Choroid plexus epithelial cell (primary cell): ENCODE measurements around the gene TMEM200B.

ENCODE experiments used
- DNase-seq: peaks from one replicate; pipeline ENCODE4 v3.0.0-alpha.2; 2010; ENCODE audit warnings: low read depth
- H3K4me3 ChIP-seq: 2 replicates; pipeline ENCODE4 v1.5.1; 2011; ENCODE audit warnings: low read depth, mild to moderate bottlenecking, control low read depth, low read length, moderate library complexity
- TF ChIP-seq, protein P1 (sequence below): conservative IDR thresholded peaks from 2 replicates; pipeline ENCODE4 v1.5.1; 2011; ENCODE audit warnings: low read depth, mild to moderate bottlenecking, control low read depth, inconsistent platforms, low read length, moderate library complexity

The TMEM200B gene

DNA sequence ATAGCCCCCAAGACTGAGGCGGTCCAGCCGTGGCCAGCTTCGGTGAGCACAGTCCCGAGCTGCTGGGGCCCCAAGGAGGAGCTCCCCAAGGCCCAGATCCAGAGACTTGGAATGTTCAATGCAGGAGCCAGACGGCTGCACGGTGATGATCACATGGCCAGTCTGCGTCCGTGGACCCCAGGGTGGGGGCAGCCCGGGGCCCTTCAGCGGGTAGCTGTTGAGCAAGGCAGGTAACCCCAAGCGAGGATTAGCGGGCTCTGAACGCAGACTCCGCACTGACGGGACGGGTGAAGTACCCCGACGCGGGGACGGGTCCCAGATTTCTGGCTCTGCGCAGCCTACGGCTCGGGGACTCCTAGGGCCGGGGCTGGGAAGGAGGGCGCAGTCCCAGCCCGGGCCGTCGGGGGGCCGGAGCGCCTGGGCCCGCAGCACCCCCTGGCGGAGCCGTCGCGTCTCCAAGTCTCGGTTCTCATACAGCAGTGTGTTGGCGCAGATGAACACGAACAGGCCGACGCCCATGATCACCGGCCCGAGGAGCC lies 2.7 kb downstream of the TMEM200B start:
- peak; percentile 47 for DNase-seq
- TF ChIP-seq, protein P1, sequence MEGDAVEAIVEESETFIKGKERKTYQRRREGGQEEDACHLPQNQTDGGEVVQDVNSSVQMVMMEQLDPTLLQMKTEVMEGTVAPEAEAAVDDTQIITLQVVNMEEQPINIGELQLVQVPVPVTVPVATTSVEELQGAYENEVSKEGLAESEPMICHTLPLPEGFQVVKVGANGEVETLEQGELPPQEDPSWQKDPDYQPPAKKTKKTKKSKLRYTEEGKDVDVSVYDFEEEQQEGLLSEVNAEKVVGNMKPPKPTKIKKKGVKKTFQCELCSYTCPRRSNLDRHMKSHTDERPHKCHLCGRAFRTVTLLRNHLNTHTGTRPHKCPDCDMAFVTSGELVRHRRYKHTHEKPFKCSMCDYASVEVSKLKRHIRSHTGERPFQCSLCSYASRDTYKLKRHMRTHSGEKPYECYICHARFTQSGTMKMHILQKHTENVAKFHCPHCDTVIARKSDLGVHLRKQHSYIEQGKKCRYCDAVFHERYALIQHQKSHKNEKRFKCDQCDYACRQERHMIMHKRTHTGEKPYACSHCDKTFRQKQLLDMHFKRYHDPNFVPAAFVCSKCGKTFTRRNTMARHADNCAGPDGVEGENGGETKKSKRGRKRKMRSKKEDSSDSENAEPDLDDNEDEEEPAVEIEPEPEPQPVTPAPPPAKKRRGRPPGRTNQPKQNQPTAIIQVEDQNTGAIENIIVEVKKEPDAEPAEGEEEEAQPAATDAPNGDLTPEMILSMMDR, result peak; percentile 40
- no peak overlapping the region for H3K4me3 ChIP-seq

DNA sequence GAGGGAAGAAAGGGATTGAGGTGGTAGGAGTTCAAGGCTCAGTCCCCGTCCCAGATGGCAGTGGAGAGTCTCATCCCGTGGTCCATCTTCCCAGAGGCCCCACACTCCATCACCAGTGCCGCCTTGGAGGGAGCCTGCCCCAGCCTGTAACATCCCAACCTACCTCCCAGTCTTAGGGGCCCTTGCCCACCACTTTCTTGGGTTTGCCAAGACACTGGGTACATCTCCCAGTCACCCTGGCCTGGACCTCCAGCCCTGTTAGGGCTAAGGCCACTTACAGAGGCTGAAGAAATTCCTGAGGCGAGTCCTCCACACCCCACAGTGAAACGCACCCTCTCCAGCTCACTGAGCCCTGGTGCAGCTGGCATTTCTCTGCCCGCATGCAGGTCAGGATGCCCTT lies 3.3 kb downstream of the TMEM200B start:
- H3K4me3 ChIP-seq, result no peak overlapping the region
- TF ChIP-seq, protein P1, result no peak
- no peak for DNase-seq

DNA sequence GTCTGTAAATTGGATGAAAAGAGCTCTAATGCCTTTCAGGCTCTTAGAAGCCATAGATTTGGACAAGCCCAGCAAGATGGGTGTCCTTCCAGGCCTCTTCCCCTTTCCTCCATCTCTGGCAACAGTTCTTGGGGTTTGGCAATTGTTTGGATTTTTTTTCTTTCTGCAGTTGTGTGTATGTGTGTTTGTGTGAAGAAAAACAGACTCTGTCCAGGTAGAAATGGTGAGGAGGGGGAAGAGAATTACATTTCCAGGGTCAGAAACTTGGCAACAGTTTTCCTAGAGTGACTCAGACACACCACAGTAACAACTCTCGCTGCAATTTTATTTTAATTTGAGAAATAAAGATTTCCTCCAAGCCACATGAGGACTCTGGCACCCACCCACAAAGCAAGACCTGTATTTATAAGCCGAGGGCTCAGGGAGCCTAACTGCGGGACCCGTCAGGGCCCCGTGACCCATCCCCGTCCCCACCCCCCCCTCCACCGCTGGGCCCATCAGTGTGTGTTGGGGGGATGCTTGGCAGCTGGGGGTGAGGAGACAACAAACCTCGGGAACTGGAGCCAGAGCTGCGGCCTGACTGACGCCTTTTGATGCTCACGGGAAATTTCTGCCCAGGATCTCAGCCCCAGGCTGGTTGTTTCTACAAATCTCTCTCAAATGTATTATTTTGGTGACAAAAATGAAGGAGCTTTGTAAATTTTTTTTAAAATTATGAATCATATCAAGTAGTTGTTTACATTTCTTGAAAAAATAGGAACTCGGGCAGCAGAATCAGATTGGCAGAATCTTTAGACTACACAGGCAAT lies 4.4 kb downstream of the TMEM200B start:
- no peak for DNase-seq
- H3K4me3 ChIP-seq, result no peak overlapping the region
- TF ChIP-seq, protein P1, result no peak

DNA sequence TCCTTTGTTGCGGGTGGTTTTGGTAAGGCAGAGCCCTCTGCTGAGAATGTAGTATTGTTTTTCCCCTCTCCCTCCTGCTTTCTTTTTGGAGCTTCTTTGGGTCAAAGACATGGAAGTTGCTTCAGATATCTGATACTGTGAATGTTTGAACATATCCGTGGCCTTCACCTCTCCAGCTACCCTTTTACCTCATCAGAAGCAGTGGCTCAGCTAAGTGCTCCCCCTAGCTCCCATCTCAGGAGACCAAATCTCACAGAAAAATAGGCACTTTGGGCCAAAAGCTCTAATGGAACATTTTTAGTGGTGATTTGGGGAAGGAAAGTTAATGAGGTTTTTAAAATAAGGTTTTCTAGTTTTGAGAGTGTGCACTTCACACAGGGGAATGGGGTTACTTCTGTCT lies 6.3 kb downstream of the TMEM200B start:
- peak; percentile 29 for DNase-seq
- TF ChIP-seq, protein P1, result peak; percentile 60
- H3K4me3 ChIP-seq, result no peak overlapping the region

DNA sequence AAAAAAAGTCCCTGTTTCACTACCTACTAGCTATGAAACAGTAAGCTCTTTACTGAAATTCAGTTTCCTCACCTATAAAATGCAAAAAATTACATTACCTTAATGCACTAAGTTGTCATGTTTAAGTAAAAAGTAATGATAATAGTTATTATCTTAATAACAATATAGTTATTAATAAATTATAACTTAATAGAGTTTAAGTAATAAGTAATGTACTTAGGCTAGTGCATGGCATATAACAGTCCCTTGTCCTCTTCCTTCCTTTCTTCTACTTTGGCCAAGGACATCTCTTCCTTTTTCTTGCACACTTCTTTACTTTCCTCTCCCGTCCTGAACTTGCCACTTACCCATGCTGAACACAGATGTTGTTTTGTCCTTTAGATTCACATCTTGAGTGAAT lies 9.0 kb downstream of the TMEM200B start:
- no peak overlapping the region for H3K4me3 ChIP-seq
- TF ChIP-seq, protein P1, result no peak
- no peak for DNase-seq

DNA sequence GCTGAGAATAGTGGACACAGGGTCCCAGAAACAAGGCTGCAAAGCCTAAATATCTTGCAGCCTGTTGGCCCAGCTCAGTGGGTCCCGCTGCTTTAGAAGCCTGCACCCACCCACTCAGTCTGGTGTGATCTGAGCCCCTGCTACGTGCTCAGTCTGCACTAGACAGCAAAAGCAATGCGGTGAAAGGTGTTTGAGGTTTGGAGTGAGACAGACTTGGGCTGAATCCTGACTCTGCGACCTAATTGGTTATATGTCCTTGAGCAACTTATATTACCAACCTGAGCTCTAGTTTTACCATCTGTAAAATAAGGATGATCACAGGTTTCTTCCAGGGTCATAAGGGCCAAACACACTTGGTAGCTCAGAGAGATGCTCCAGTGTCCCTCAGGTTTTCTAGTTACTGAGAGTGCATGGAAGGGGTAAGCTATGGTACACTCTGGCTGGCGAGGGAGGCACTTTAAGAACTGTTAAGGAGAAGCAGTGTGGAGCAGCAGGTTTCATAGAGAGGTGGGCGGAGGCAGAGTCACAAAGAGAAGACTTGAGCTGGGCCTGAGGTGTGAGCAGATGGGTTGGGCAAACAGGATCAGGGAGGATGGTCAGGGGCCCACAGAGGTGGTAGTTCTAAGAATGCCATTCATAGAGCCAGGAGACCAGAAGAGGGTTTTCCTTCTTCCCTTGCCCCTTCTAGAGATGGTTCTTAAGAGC lies 10.1 kb downstream of the TMEM200B start:
- DNase-seq, result no peak
- TF ChIP-seq, protein P1, result no peak
- no peak overlapping the region for H3K4me3 ChIP-seq
